ENCODE measurements around the gene AKAP9. TPM values are rescaled to one million over a fixed set of nuclear protein-coding genes. Genes with fewer than 3 reads are reported as not detected.

Gene AKAP9
- total and polyA plus RNA-seq, 4 donors, result 14.6 to 97.7 (median 57.0) TPM

DNA sequence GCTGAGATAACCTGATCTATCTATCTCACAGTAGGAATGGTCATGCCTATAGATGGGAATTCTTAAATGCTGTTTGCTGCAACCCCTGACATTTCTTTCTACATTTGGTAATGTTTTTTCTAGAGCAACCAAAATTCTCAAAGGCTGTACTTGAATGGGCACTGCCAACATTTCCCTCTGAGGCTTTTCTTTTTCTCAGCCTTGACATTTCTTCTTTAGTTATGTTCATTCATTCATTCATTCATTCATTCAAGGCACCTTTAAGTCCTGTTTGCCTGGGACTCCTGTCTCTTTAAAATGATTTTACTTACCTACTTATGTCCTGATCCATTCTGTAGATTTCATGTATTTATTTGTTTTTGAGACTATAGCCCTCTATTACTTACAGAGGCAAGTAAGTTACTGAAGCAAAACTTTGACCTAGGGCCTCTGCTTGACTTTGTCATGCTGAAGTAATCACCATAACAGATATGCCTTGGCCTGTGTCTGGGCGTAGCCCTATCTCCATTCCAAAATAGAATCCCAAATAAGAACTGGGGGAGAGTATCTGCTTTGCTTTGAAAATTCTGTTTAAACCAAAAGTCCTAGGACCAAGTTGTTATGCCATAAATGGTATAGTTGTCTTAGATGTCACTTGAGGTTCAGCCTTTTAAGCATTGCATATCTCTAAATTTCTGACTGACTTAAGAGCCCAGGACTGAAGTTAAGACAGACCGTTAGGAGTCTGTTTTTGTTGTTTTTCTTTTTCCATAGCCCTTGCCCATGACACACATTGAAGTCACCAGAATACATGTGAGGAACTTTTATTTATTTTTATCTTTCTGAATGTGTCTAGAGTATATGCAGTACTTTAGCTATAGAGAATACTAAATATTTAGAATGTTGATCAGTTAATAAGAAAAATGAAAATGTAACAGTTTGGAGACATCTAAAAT is 59.2 kb downstream of the AKAP9 start:
- Histone ChIP-seq H3K4me1 (ENCODE audit: control insufficient read depth in 4 of 4, insufficient read depth in 4 of 4, low read length in 3 of 4) (no peaks in the 10 kb centered on the region), H3K4me3 (ENCODE audit: low read depth in 1 of 3, low read length in 3 of 3) (no peak overlapping the region), H3K27ac (ENCODE audit: low read depth in 1 of 2, low read length in 2 of 2) (no peak overlapping the region), H3K9me3 (ENCODE audit: control insufficient read depth in 4 of 4, low read length in 3 of 4) (no peaks in the 10 kb centered on the region), H3K9ac (ENCODE audit: low read depth in 1 of 2, low read length in 2 of 2) (no peak overlapping the region), H3K36me3 (ENCODE audit: control insufficient read depth in 4 of 4, insufficient read depth in 3 of 4, low read depth in 1 of 4, low read length in 3 of 4) (peaks cover 9 to 29% (median 16%) of the 10 kb centered on the region in 4 donors), H3K27me3 (ENCODE audit: control insufficient read depth in 4 of 4, insufficient read depth in 4 of 4, low read length in 3 of 4) (no peaks in the 10 kb centered on the region)
- WGBS, result 95% methylated on average over 2 of the region's 2 CpGs
- TF ChIP-seq JUND (IDR thresholded peaks at IDR 0.05) (no peak), FOXA2 (IDR thresholded peaks at IDR 0.05) (no peak), ATF3 (IDR thresholded peaks at IDR 0.05) (no peak), SP1 (IDR thresholded peaks at IDR 0.05) (no peak), RAD21 (IDR thresholded peaks at IDR 0.05) (no peak), NR2F2 (IDR thresholded peaks at IDR 0.05) (no peak), YY1 (IDR thresholded peaks at IDR 0.05) (no peak), GABPA (IDR thresholded peaks at IDR 0.05 in 1 of 2, conservative IDR thresholded peaks at IDR 0.05 in 1 of 2) (no peak), HNF4G (IDR thresholded peaks at IDR 0.05) (no peak), HNF4A (conservative IDR thresholded peaks at IDR 0.05) (no peak), RXRA (IDR thresholded peaks at IDR 0.05) (no peak), TAF1 (conservative IDR thresholded peaks at IDR 0.05) (no peak)
- TF ChIP-seq, protein P1, sequence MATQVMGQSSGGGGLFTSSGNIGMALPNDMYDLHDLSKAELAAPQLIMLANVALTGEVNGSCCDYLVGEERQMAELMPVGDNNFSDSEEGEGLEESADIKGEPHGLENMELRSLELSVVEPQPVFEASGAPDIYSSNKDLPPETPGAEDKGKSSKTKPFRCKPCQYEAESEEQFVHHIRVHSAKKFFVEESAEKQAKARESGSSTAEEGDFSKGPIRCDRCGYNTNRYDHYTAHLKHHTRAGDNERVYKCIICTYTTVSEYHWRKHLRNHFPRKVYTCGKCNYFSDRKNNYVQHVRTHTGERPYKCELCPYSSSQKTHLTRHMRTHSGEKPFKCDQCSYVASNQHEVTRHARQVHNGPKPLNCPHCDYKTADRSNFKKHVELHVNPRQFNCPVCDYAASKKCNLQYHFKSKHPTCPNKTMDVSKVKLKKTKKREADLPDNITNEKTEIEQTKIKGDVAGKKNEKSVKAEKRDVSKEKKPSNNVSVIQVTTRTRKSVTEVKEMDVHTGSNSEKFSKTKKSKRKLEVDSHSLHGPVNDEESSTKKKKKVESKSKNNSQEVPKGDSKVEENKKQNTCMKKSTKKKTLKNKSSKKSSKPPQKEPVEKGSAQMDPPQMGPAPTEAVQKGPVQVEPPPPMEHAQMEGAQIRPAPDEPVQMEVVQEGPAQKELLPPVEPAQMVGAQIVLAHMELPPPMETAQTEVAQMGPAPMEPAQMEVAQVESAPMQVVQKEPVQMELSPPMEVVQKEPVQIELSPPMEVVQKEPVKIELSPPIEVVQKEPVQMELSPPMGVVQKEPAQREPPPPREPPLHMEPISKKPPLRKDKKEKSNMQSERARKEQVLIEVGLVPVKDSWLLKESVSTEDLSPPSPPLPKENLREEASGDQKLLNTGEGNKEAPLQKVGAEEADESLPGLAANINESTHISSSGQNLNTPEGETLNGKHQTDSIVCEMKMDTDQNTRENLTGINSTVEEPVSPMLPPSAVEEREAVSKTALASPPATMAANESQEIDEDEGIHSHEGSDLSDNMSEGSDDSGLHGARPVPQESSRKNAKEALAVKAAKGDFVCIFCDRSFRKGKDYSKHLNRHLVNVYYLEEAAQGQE (IDR thresholded peaks at IDR 0.05), result no peak
- TF ChIP-seq, protein P2, sequence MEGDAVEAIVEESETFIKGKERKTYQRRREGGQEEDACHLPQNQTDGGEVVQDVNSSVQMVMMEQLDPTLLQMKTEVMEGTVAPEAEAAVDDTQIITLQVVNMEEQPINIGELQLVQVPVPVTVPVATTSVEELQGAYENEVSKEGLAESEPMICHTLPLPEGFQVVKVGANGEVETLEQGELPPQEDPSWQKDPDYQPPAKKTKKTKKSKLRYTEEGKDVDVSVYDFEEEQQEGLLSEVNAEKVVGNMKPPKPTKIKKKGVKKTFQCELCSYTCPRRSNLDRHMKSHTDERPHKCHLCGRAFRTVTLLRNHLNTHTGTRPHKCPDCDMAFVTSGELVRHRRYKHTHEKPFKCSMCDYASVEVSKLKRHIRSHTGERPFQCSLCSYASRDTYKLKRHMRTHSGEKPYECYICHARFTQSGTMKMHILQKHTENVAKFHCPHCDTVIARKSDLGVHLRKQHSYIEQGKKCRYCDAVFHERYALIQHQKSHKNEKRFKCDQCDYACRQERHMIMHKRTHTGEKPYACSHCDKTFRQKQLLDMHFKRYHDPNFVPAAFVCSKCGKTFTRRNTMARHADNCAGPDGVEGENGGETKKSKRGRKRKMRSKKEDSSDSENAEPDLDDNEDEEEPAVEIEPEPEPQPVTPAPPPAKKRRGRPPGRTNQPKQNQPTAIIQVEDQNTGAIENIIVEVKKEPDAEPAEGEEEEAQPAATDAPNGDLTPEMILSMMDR (IDR thresholded peaks at IDR 0.05; ENCODE audit: low read depth, low read length, missing input control), result no peak
- TF ChIP-seq, protein P3, sequence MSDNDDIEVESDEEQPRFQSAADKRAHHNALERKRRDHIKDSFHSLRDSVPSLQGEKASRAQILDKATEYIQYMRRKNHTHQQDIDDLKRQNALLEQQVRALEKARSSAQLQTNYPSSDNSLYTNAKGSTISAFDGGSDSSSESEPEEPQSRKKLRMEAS (IDR thresholded peaks at IDR 0.05), result no peak
- no peak for DNase-seq (ENCODE audit: low spot score)

- Histone ChIP-seq H3K27ac (ENCODE audit: low read depth in 1 of 2, low read length in 2 of 2) (no peak overlapping the region), H3K36me3 (ENCODE audit: control insufficient read depth in 4 of 4, insufficient read depth in 3 of 4, low read depth in 1 of 4, low read length in 3 of 4) (peaks cover 7 to 13% (median 10%) of the 10 kb centered on the region in 4 donors)
- 99% methylated on average over 1 of the region's 1 CpG for WGBS
Measured at GRCh38 chr7:92002720-92003119, 62.1 kb downstream of the AKAP9 start.

More at GRCh38 chr7:92002720-92003119, 62.1 kb downstream of the AKAP9 start:
- Histone ChIP-seq H3K4me1 (ENCODE audit: control insufficient read depth in 4 of 4, insufficient read depth in 4 of 4, low read length in 3 of 4) (no peaks in the 10 kb centered on the region), H3K27me3 (ENCODE audit: control insufficient read depth in 4 of 4, insufficient read depth in 4 of 4, low read length in 3 of 4) (no peaks in the 10 kb centered on the region), H3K4me3 (ENCODE audit: low read depth in 1 of 3, low read length in 3 of 3) (no peak overlapping the region), H3K9ac (ENCODE audit: low read depth in 1 of 2, low read length in 2 of 2) (no peak overlapping the region), H3K9me3 (ENCODE audit: control insufficient read depth in 4 of 4, low read length in 3 of 4) (no peaks in the 10 kb centered on the region)
- DNase-seq (ENCODE audit: low spot score), result no peak
- TF ChIP-seq, protein P4, sequence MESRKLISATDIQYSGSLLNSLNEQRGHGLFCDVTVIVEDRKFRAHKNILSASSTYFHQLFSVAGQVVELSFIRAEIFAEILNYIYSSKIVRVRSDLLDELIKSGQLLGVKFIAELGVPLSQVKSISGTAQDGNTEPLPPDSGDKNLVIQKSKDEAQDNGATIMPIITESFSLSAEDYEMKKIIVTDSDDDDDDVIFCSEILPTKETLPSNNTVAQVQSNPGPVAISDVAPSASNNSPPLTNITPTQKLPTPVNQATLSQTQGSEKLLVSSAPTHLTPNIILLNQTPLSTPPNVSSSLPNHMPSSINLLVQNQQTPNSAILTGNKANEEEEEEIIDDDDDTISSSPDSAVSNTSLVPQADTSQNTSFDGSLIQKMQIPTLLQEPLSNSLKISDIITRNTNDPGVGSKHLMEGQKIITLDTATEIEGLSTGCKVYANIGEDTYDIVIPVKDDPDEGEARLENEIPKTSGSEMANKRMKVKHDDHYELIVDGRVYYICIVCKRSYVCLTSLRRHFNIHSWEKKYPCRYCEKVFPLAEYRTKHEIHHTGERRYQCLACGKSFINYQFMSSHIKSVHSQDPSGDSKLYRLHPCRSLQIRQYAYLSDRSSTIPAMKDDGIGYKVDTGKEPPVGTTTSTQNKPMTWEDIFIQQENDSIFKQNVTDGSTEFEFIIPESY (IDR thresholded peaks at IDR 0.05), result no peak
- TF ChIP-seq RAD21 (IDR thresholded peaks at IDR 0.05) (no peak), FOXA1 (IDR thresholded peaks at IDR 0.05) (no peak), TAF1 (conservative IDR thresholded peaks at IDR 0.05) (no peak), EGR1 (IDR thresholded peaks at IDR 0.05; ENCODE audit: low read depth in 2 of 2) (no peak), FOXA2 (IDR thresholded peaks at IDR 0.05) (no peak), SP1 (IDR thresholded peaks at IDR 0.05) (no peak)
- TF ChIP-seq, protein P1 (IDR thresholded peaks at IDR 0.05), result no peak
- TF ChIP-seq, protein P3 (IDR thresholded peaks at IDR 0.05), result no peak
